ENCODE data around the gene DMAP1.
"Not testable (repeated sequence)": the region's sequence is repeated elsewhere in the genome, so short reads cannot be mapped to it uniquely, and the experiment has no call there.

The DMAP1 gene, protein sequence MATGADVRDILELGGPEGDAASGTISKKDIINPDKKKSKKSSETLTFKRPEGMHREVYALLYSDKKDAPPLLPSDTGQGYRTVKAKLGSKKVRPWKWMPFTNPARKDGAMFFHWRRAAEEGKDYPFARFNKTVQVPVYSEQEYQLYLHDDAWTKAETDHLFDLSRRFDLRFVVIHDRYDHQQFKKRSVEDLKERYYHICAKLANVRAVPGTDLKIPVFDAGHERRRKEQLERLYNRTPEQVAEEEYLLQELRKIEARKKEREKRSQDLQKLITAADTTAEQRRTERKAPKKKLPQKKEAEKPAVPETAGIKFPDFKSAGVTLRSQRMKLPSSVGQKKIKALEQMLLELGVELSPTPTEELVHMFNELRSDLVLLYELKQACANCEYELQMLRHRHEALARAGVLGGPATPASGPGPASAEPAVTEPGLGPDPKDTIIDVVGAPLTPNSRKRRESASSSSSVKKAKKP

DNA sequence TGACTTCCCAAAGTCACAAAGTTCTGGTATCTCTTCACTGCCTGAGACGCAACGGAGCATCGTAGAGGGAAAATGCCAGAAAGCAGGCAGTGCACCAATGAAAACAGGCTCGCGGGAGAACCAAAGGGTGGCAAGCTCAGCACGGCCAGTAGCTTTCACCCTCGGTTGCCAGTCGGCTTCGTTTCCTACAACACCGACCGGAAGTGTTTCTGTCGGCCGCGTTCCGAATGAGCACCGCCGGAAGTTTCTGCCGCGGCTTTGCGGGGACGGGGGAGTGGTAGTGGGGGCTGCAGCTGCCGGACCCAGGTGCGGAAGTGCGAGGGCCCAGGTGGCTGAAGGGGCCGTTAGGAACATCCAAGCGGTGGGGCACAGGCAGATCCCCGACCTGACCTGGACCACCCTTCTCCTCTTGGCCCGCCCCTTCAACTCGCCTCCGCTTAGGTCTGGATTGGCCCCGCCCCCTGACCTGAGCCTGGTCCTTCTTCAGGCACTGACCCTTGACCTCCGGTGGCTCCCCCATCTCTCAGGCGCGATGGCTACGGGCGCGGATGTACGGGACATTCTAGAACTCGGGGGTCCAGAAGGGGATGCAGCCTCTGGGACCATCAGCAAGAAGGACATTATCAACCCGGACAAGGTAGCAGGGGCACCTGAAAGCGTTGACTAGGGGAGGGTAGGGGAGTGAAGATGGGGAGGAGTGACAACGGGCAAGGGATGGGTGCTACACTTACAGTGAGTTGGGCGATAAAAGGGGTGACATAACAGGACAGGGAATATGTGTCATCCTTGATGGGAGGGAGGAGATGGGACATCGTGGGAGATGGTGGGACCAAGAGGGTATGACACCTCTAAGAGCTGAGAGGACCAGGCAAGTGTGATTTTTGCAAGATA lies at the start of gene DMAP1:
Gene DMAP1, plus strand, starts transcription at position 250 of the 891 bp plus-strand sequence. Its CDS starts 283 bp downstream, at position 533.
- DNase-seq = peak; percentile 88

DNA sequence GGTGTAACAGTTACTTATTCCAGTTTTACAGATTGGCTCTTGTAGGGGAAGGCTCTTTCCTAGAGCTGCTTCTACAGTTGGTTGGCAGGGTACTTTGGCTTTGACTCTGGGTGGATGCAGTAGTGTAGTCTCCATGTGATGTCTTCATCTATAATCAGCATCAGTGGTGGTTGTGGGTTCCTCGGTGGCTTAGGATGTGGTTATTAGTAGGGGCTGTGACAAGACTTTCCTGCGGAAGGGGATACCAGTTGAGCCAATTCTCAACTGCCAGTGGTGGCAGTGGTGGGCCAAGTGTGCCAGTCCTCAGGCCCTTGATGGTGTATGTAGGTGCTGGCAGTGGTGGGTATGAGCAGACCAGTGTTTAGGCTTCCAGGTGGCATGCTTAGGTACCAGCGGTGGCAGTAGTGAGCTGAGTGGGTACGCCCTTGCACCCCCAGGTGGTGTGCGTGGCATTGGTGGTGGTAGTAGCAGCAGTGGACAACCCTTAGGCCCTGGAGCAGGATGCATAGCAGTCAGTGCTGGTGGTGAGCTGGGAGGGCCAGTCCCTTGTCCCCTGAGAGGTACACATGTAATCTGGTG lies 44.7 kb upstream of the DMAP1 start:
- peak; percentile 45 for DNase-seq

DNA sequence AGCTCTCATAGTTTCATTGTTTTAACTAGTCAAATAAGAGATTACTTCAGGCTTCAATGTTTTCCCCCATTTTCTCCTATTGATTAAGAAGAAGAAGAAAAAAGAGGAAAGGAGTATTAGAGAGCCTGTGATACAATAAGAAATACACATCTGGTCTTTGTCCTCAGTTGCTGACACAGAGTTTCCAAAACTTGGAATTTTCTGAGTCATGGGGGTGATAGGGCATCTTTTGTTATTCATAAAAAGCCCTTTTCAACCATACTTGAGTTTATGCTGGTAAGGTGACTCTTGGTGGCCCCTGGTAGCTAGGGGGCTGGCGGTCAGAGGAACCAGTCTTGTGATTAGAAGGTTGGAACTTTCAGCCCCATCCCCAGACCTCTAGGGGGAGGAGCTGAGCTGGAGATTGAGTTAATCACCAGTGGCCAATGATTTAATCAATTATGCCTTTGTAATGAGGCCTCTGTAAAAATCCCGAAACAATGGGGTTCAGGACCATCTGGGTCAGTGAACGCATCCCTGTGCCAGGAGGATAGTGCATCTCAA lies 42.9 kb upstream of the DMAP1 start:
- no peak for DNase-seq

DNA sequence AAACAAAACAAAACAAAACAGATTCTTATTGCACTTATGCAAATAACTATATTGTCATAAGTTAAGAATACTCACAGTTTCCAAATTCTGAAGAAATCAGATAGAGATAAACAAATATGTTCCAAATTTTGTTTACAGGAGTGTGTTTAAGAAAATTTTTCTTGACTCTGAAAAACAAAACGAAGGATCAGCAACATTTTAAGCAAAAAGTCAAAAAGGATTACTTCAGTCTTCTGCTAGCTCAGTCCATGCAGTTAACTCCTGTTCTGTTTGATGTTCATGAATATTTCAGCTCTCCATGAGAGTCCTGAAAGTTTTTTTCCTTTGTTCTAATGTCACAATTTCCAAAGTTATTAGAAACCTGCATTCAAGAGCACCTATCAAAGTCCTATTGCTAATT lies 38.6 kb upstream of the DMAP1 start:
- no peak for DNase-seq

DNA sequence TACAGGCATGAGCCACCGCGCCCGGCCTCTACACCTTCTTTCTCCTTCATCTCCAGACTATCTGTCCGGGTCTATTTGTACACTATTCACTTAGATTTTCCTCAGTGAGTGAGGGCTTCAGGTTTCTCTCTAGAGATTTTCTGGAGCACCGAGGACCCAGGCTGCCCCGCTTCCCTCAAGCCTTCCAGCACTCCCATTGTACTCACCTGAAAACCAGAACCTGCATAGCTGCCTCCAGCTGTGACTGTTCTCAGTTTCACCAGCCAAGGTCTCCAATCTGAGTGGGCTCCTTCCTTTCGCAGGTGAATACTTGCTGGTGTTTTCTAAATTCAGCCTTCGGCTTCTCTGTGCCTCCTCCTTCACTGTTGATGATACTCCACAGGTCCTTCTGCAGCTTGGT lies 12.9 kb upstream of the DMAP1 start:
- no peak for DNase-seq

DNA sequence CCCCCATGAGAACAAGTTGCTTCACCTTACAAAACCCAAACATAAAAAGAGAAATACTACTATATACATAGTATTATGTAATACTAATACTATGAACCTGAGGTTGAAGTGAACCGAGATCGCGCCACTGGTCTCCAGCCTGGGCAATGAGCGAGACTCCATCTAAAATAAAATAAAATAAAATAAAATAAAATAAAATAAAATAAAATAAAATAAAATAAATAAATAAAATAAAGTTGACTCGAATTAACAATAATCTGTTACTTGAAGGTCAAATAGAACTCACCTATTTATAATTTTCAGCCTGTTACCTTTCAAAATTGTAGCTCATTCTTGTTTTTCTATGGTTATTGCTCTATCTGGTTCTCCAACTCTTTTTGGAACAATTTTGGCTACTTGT lies 6.7 kb upstream of the DMAP1 start:
- DNase-seq = not testable (repeated sequence)

DNA sequence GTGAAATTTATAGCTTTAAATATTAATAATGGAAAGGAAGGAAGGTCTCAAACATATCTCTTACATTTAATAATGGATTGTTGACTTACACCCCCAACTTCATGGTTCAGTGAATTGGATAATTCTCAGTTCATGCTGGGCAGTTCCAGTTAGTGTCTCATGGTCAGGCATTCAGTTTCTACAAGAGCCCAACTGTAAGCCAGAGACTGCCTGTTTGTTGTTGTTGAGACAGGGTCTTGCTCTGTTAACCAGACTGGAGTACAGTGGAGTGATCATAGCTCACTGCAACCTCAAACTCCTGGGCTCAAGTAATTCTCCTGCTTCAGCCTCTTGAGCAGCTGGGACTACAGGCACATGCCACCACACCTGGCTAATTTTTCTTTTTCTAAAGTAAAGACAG lies 5.0 kb upstream of the DMAP1 start:
- no peak for DNase-seq

DNA sequence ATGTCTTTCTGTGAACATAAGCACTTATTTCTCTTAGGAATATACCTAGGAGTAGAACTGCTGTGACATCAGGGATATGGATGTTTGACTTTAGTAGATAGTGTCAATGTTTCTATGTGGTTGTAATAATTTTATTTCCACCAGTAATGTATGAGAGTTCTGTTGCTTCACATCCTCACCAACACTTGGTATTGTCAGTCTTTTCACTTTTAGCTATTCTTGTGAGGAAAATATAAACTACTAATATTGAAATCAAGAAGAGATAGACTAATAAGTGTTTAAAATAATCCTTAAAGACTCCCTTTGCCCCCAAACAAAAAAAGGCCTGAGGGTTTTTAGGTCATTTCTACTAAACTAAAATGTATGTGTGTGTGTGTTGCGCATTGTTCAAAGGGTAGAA lies 2.7 kb upstream of the DMAP1 start:
- no peak for DNase-seq

DNA sequence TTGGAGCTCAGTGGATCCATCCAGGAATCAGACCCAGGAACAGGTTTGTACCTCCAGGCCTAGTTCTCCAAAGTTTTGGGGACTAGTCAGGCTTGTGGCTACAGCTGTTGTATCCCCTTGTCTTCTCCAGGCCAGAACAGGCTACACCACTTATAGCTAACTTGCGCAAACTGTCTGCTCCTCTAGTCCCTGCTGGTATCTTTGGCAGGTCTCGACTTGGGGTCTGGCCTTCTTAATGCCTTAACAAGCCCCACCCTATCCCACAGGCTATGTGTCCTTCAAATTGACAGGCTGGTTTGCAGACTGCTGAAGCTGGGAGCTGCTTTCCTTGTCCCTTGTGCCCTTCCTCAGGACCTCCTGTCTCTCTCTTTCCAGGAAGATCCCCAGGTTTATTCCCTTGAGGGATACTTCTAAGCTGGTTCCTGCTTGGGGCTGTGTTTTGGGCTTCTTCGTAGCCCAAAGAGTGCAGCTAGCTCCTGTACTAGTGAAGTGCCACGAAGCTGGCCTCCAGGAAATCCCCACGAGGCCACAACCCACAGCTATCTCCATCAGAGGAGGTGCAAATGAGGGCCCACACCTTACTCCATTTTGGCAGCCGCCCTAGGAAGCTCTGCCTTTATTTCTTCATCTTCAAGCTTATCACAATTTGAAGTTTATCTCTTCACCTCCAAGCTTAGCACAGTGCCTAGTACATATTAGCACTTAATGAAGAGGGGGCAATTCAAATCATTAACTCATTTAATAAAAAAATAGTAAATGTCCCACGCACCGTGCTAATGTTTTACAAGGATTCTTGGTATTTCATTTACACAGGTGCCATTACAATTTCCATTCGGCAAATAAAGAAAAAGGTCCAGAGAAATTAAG lies 683 bp upstream of the DMAP1 start:
- DNase-seq = peak; percentile 44

DNA sequence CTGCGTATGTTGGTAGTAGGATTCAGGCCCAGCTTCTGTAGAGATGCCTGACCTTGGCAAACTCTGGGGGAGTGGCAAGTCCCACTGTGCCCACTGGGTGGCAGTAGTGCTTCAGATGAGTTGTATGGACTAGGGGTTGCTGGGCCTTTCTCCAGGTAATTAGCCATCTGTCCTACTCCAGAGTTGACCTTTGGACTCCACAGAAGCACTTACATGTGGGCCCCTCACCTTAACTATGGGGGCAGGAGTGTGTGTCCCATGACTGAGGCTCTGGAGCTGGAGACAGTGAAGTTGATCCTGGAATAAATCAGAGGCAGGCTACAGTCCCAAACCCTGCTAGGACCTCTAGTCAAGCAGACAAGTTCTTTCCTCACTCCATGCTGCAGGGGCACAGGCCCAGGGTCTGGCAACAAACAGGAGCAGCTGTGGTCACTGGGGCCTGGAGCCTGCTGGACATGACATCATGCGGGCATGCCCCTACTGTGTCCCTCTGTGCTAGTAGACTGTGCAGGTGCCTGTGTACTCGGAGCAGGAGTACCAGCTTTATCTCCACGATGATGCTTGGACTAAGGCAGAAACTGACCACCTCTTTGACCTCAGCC lies 4.6 kb downstream of the DMAP1 start:
- DNase-seq = peak; percentile 72

DNA sequence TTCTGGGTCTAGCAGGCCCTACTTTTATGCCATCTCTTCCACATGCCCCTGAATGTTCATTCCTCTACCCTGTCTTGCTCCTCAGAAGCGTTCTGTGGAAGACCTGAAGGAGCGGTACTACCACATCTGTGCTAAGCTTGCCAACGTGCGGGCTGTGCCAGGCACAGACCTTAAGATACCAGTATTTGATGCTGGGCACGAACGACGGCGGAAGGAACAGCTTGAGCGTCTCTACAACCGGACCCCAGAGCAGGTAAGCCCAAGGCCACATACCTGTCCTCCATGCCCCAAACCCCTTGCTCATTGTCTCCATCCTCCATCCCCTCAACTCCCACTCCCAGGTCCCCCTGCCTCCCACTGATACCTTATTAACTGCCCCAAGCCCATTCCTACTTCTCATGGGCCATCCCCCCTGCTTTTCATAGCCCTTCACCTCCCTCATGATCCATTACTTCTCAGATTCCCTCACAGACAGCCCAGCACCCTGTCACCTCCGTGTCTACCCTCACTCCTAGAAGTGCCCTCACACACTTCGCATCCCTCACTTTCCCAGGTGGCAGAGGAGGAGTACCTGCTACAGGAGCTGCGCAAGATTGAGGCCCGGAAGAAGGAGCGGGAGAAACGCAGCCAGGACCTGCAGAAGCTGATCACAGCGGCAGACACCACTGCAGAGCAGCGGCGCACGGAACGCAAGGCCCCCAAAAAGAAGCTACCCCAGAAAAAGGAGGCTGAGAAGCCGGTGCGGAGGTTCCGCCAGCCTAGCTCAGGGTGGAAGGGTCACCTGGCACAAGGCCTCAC lies 5.4 kb downstream of the DMAP1 start:
- DNase-seq = no peak

DNA sequence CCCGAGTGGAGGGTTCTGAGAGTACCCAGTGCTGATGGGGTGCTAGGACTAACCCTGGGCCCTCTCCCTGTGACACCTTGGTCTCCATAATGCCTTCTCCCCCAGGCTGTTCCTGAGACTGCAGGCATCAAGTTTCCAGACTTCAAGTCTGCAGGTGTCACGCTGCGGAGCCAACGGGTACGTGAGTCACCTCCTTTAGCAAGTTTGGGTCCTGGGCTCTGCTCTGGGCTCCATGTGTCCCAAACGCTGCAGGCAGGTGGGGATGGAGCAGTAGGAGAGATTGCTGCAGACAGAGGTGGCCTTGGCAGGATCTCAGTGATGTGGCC lies 6.0 kb downstream of the DMAP1 start:
- no peak for DNase-seq

DNA sequence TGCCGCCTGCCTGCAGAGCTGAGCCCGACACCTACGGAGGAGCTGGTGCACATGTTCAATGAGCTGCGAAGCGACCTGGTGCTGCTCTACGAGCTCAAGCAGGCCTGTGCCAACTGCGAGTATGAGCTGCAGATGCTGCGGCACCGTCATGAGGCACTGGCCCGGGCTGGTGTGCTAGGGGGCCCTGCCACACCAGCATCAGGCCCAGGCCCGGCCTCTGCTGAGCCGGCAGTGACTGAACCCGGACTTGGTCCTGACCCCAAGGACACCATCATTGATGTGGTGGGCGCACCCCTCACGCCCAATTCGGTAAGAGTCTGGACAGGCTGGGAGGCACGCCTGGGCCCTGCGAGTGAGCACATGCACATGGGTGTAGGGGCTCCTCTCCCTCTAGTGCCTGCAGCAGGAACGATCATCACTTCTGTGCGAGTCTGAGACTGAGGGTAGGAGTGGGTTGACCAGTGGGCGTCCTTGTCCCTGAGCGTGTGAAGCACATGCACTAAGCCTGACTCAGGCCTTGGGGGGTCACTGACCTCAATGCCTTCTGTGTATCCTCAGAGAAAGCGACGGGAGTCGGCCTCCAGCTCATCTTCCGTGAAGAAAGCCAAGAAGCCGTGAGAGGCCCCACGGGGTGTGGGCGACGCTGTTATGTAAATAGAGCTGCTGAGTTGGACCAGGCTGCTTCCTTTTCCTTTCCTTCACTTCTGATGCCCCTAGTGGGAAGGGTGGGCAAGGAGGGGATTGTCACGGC lies 6.9 kb downstream of the DMAP1 start:
- no peak for DNase-seq

DNA sequence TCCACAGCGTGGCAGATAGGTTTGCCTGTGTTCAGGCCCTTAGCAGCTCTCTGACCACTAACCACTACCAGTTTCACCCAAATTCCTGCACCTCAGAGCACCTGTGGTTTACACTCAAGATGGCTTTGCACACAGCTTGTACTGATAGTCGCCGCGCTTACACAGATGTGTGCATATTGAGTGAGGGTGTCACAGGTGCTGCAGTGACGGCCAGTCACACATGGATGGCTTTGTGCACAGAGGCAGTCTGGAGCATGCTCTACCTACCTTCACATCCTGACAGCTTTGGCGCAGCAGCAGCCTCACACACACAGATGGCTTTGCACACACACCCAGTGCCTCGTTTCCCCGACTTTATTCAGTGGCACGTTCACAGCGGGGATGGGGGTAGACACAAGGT lies 7.5 kb downstream of the DMAP1 start:
- DNase-seq = no peak

DNA sequence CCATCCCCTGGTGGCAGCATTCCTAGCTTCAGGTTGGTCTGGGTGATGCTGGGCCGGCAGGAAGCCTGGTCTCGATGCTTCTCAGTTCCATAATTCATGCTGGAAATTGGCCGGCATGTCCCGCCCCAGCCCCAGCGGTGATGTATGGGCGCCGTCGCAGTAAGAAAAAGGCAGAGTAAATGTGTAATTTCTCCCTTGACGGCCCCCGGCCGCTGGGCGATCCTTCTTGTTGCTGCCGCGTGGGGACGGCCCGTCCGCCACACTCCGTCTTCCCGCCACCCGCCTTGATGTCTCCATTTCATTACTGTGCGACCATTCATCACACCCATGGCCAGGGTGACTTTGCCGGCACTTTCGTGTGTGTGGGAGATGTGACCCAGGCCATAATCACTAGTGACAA lies 8.5 kb downstream of the DMAP1 start:
- no peak for DNase-seq

DNA sequence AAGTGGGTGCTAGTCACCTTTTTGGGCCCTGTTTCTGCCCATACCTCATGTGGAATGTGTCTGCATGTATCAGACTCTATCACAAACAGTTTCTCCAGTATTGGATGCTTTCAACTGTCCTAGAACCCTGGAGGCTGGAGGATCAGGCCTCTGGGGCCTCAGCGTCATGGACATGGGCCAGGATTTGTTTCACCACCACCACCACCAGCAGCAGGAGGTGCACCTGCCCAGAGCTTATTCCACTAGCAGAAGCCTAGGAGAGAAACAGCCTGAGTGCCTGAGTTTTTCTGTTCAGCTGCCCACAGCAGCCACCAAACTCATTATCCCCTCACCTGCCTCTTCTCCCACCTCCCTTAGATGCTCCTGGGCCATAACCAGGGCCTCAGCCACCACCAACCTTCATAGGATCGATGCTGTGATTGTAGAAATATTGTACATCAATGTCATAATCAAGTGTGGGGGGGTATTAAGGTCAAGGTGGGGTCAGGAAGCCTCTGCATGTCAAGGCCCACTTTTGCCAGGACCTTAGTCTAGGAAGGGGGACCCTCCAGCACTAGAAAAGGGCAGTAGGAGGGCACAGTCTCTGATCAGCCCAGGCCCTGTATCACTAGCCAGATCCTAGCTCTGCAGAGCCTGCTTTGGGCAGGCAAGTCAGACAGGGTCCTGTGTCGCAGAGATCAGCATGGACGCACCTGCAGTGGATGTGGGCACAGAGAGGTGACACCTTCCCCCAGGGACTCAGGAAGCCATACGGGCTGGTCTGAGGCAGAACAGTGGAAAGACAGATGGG lies 9.3 kb downstream of the DMAP1 start:
- DNase-seq = no peak

DNA sequence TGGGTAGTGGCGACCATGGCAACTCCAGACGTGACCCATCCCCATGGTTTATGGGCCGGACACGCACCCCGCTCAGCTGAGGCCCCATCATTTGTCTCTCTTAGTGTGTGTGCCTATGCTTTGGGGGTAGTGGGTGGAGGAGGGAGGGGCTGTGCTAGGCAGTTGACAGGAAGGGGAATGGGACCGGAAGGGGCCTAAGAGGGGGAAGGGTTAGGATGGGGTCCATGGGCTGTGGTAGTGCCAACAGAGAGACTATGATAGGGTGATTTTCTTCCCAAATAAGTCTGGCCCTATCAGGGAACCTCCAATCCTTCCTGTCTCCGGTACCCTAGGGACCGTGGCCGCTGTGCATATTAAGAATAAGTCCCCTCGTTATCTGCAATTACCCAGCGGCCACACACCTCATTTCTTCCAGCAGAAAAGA lies 9.9 kb downstream of the DMAP1 start:
- no peak for DNase-seq

DNA sequence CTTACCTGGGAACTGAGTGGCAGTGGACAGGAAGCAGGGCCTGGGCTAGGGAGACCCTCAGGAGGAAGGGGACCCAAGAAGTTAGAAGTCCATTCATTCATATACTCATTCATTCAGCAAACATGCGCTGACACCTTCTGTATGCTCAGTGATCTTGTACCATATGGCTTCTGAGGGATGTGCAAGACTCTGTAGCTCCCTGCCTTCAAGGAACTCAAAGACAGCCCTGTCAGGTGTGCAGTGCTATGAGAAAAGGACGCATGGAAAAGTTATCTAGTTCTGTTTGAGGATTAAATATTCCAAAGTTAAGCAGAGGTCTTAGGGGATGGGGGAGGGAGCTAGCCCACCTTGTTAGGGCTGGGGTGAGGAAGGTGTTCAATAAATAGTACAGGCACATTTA lies 12.5 kb downstream of the DMAP1 start:
- DNase-seq = no peak

DNA sequence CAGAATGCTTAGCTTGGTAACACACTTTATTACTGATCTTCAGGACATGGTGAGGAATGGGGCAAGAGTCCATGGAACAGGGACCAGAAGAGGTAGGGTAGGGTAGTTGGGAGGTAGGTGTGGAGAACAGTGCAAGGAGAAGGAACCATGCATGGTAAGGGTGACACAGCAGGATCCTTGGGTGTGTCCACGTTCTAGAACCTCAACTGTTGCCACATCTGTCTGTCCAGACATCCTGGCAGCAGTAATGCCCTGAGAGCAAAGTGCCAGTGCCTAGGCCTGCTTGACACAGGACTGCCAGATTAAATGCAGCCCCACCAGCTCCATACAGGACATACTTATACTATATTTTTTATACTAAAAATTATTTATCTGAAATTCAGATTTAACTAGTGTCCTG lies 13.9 kb downstream of the DMAP1 start:
- DNase-seq = no peak

DNA sequence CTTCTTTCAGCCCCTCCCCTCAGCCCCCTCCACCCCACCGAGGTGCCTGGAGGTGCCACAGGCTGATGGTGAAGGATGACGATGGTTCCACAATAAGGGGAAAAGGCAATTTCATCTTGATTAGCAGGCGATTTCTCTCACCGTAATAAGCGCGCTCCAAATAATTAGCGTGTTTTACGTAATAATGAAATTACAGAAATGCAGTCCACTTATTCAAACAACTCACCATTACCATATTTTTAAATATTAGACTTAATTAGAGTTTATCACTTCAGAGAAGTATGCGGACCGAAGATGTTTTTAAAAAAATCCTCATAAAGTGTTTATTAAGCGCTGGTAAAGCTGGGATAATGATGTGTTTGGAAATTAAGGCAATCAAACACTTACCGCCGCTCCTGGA lies 14.9 kb downstream of the DMAP1 start:
- no peak for DNase-seq
